ENCODE data around the gene MRPS18C. TPM values are rescaled to one million over a fixed set of nuclear protein-coding genes. Genes with fewer than 3 reads are reported as not detected.

The MRPS18C gene
- total and polyA plus RNA-seq, 9 of the 15 experiments (the other 6 are each of a cell fraction or from before 2014, with no cell fraction given): 54.3 to 390 (median 138) TPM

- TF ChIP-seq BRD9 (IDR thresholded peaks at IDR 0.05; ENCODE audit: low read depth, partially characterized antibody) (no peak), RBM22 (IDR thresholded peaks at IDR 0.05; ENCODE audit: low read depth, low read length, poor library complexity, severe bottlenecking) (no peak), TGIF2 (CRISPR knock-in tag; IDR thresholded peaks at IDR 0.05) (no peak)
These were observed 19.2 kb upstream of the MRPS18C start (continued) for GRCh38 chr4:83436680-83437079.

DNA sequence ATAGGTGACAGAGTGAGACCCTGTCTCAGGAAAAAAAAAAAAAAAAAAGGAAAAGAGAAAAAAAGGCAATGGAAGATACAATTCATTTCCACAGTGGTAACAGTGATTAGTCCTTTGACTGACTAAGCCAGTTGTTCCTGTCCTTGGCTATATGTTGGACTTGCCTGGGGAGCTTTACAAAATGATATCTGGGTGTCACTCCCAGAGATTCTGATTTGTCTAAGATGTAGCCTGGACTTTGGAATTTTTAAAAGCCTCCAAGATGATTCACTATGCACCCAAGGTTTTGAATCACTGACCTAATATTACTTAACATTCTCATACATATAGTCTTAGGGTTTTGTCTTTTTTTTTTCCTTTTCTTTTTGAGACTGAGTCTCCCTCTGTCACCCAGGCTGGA lies 17.1 kb upstream of the MRPS18C start:
- peaks cover 29% of the 10 kb centered on the region; the same call in 2 of the 3 replicates for H3K36me3 ChIP-seq (ENCODE audit: control insufficient read depth, insufficient read depth, low read length)
- no peak overlapping the region for H3K4me2 ChIP-seq (ENCODE audit: insufficient read depth, low read length)
- no peaks in the 10 kb centered on the region for H3K9me3 ChIP-seq (replicated peaks; ENCODE audit: control insufficient read depth, insufficient read depth, low read depth, low read length)
- no TSS peak for BruUV-seq (replicated peaks)
- no peaks in the 10 kb centered on the region for H3K4me1 ChIP-seq (replicated peaks in 1 of 2; ENCODE audit: control insufficient read depth in 2 of 2, insufficient read depth in 2 of 2, low read length in 2 of 2)
- DNase-seq (ENCODE audit: extremely low read depth in 1 of 4, low spot score in 3 of 4) (no peak), ATAC-seq (no peak), FAIRE-seq (no peak)
- intact Hi-C loops (cut with micrococcal nuclease) (no loop called here), in situ Hi-C loops (cut with MboI) (no loop called here)
- no peak overlapping the region for H3K4me3 ChIP-seq
- no peaks in the 10 kb centered on the region for H4K20me1 ChIP-seq (replicated peaks; ENCODE audit: control insufficient read depth, insufficient read depth, low read length)
- no peak overlapping the region for H2AFZ ChIP-seq (ENCODE audit: low read depth, low read length)
- no peak overlapping the region for H3K27ac ChIP-seq (ENCODE audit: extremely low read depth, low read depth, low read length)
- ChIA-PET POLR2A (interaction anchor here (1.6 kb wide), 1 partner anchor 17 kb away, joined by 4 read pairs; the partner anchor contains the start of genes HELQ and MRPS18C), CTCF (ENCODE audit: low intra/inter-chr PET ratio) (no interaction called here)
- H3K27me3 ChIP-seq (ENCODE audit: control insufficient read depth in 2 of 2, insufficient read depth in 2 of 2, low read length in 2 of 2): no peaks in the 10 kb centered on the region
- no peaks in the 10 kb centered on the region for H3K79me2 ChIP-seq (ENCODE audit: control insufficient read depth, insufficient read depth, low read length)
- TF ChIP-seq MXD1 (CRISPR knock-in tag; IDR thresholded peaks at IDR 0.05; ENCODE audit: borderline replicate concordance, poor library complexity, severe bottlenecking) (no peak), JUN (IDR thresholded peaks at IDR 0.05; ENCODE audit: borderline replicate concordance, low read depth, low read length) (no peak), JUN (CRISPR knock-in tag; IDR thresholded peaks at IDR 0.05; ENCODE audit: borderline replicate concordance) (no peak), RREB1 (CRISPR knock-in tag; IDR thresholded peaks at IDR 0.05) (no peak)
- TF ChIP-seq, protein P1, sequence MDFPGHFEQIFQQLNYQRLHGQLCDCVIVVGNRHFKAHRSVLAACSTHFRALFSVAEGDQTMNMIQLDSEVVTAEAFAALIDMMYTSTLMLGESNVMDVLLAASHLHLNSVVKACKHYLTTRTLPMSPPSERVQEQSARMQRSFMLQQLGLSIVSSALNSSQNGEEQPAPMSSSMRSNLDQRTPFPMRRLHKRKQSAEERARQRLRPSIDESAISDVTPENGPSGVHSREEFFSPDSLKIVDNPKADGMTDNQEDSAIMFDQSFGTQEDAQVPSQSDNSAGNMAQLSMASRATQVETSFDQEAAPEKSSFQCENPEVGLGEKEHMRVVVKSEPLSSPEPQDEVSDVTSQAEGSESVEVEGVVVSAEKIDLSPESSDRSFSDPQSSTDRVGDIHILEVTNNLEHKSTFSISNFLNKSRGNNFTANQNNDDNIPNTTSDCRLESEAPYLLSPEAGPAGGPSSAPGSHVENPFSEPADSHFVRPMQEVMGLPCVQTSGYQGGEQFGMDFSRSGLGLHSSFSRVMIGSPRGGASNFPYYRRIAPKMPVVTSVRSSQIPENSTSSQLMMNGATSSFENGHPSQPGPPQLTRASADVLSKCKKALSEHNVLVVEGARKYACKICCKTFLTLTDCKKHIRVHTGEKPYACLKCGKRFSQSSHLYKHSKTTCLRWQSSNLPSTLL (IDR thresholded peaks at IDR 0.05): no peak
- TF ChIP-seq, protein P2, sequence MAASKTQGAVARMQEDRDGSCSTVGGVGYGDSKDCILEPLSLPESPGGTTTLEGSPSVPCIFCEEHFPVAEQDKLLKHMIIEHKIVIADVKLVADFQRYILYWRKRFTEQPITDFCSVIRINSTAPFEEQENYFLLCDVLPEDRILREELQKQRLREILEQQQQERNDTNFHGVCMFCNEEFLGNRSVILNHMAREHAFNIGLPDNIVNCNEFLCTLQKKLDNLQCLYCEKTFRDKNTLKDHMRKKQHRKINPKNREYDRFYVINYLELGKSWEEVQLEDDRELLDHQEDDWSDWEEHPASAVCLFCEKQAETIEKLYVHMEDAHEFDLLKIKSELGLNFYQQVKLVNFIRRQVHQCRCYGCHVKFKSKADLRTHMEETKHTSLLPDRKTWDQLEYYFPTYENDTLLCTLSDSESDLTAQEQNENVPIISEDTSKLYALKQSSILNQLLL (CRISPR knock-in tag; IDR thresholded peaks at IDR 0.05; ENCODE audit: borderline replicate concordance): no peak
- no peak overlapping the region for H3K9ac ChIP-seq (ENCODE audit: insufficient read depth in 1 of 2, low read depth in 2 of 2, low read length in 2 of 2)
- H3K9me1 ChIP-seq (ENCODE audit: control insufficient read depth, insufficient read depth, low read length): no peaks in the 10 kb centered on the region
